Prostate gland (tissue), 2 donors: ENCODE results near the gene ALDH4A1. TPM values are rescaled to one million over a fixed set of nuclear protein-coding genes. Genes with fewer than 3 reads are reported as not detected.

Experiments used
- DNase-seq: peaks from one replicate; pipeline ENCODE4 v3.0.0-alpha.2; 2019; ENCODE audit warnings: low spot score
- H3K27ac ChIP-seq, 2 donors: fragments of 200-600 bp; sonication (generic); 2 replicates each; pipeline ENCODE4 v1.5.1; 2017 to 2019
- H3K27me3 ChIP-seq: fragments of 200-600 bp; sonication (generic); replicated peaks from 2 replicates; pipeline ENCODE4 v1.5.1; 2019; ENCODE audit not compliant: insufficient read depth
- H3K36me3 ChIP-seq, 2 donors: fragments of 200-600 bp; sonication (generic); 1 replicate in 1 of 2; 2 replicates in 1 of 2; pipeline versions ENCODE4 v1.5.1 to v1.8.1; 2017 to 2019
- H3K4me1 ChIP-seq: fragments of 200-600 bp; sonication (generic); replicated peaks from 2 replicates; pipeline ENCODE4 v1.5.1; 2019
- H3K4me3 ChIP-seq, 2 donors: fragments of 200-600 bp; sonication (generic); 2 replicates each; pipeline ENCODE4 v1.5.1; 2017 to 2019
- H3K9me3 ChIP-seq: fragments of 200-600 bp; sonication (generic); 2 replicates; pipeline ENCODE4 v1.5.1; 2017
- POLR2A ChIP-seq: fragments of 450-650 bp; IDR thresholded peaks from one replicate; pipeline ENCODE4 v1.6.1; 2016; ENCODE audit warnings: antibody characterized with exemption, mild to moderate bottlenecking
- POLR2AphosphoS5 ChIP-seq: sonication (generic); formaldehyde crosslinking; IDR thresholded peaks from one replicate; pipeline ENCODE4 v1.6.1; 2017; ENCODE audit warnings: antibody characterized with exemption
- WGBS: methylation state at CpG from one replicate; pipeline ENCODE4 v1.1.5; 2018; 5-methylcytosine and 5-hydroxymethylcytosine counted together
- intact Hi-C: fragments of 100-400 bp; cut with DNase I; formaldehyde crosslinking; loops from one replicate; pipeline ENCODE4 v1.14.2; 2022
- total RNA-seq, 2 donors: library from RNA; depleted of rRNA; stranded (reverse); fragments of >200 nt; gene quantifications; one replicate each; pipeline ENCODE4 v1.1.0, GENCODE V29; 2016
- TF ChIP-seq, protein P1 (sequence below), 4 experiments: fragments of 200-600 bp in 2 of 4; fragments of 450-650 bp in 2 of 4; sonication (generic) in 2 of 4; IDR thresholded peaks; 1 replicate in 3 of 4; 2 replicates in 1 of 4; pipeline ENCODE4 v1.5.1; 2016 to 2019; ENCODE audit warnings: antibody characterized with exemption in 4 of 4, mild to moderate bottlenecking in 2 of 4, moderate library complexity in 2 of 4

ALDH4A1 gene
- total RNA-seq, 2 donors from 2014 or later = 15.7 to 58.4 TPM

GRCh38 chr1:18946550-18947381, 44.4 kb upstream of the ALDH4A1 start:
- Histone ChIP-seq H3K4me3 (no peak overlapping the region), H3K27ac (peak overlapping the region; percentile 17 to 91), H3K9me3 (no peaks in the 10 kb centered on the region), H3K36me3 (no peaks in the 10 kb centered on the region), H3K27me3 (no peaks in the 10 kb centered on the region), H3K4me1 (peaks cover 52% of the 10 kb centered on the region)
- intact Hi-C loops = no loop called here
- DNase-seq = no peak
- 69% methylated on average over 15 of the region's 15 CpGs for WGBS
- TF ChIP-seq POLR2AphosphoS5 (no peak), POLR2A (no peak)
- TF ChIP-seq, protein P1, sequence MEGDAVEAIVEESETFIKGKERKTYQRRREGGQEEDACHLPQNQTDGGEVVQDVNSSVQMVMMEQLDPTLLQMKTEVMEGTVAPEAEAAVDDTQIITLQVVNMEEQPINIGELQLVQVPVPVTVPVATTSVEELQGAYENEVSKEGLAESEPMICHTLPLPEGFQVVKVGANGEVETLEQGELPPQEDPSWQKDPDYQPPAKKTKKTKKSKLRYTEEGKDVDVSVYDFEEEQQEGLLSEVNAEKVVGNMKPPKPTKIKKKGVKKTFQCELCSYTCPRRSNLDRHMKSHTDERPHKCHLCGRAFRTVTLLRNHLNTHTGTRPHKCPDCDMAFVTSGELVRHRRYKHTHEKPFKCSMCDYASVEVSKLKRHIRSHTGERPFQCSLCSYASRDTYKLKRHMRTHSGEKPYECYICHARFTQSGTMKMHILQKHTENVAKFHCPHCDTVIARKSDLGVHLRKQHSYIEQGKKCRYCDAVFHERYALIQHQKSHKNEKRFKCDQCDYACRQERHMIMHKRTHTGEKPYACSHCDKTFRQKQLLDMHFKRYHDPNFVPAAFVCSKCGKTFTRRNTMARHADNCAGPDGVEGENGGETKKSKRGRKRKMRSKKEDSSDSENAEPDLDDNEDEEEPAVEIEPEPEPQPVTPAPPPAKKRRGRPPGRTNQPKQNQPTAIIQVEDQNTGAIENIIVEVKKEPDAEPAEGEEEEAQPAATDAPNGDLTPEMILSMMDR (IDR thresholded peaks at IDR 0.05) = no peak

DNA sequence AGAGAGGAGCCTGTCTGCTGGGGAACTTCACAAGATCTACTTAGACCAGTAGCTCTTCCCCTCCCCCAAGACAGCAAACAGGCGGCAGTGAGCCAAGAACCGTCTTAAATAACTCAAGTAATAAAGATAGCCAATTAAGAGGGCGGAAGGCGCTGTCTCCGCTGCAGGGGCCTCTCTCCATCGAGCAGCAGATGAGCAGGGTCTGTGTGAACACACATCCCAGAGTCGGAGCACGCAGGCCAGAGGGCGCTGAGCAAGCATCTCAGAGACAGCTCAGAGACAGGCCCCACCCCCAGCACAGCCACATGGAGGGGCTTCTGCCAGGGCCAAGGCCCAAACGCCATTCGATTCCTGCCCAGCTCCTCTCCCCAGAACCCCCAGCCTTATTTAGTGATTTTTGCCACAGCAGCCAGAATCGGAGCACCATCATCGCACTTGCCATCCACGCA, 43.1 kb upstream of the ALDH4A1 start:
- Histone ChIP-seq H3K27ac (peak overlapping the region; percentile 44 to 74), H3K9me3 (no peaks in the 10 kb centered on the region), H3K27me3 (no peaks in the 10 kb centered on the region), H3K36me3 (no peaks in the 10 kb centered on the region), H3K4me3 (no peak overlapping the region), H3K4me1 (peaks cover 59% of the 10 kb centered on the region)
- TF ChIP-seq, protein P1 (IDR thresholded peaks at IDR 0.05) = no peak
- TF ChIP-seq POLR2A = no peak
- TF ChIP-seq POLR2AphosphoS5 = peak; percentile 31
- intact Hi-C loops = no loop called here
- WGBS = 22% methylated on average over 13 of the region's 14 CpGs
- DNase-seq = peak; percentile 63

DNA sequence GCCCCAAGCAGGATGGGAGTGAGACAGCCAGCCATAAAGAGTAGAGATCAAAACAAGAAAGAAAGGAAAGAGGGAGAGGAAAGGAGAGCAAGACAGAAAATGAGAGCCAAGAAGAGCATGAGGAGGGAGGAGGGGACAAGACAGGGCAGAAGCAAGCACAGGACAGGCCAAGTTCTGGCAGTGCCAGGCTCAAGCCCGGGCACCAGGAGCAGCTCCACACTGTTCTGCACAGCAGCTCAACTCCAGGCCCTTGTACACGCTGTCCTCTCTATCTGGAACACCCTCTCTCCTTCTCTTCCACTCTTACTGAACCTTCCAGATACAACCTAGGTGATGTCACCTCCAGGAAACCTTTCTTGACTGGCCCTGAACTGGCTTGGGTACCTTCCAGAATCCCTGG, 42.5 kb upstream of the ALDH4A1 start:
- Histone ChIP-seq H3K36me3 (no peaks in the 10 kb centered on the region), H3K27ac (peak overlapping the region; percentile 44 to 74), H3K9me3 (no peaks in the 10 kb centered on the region), H3K4me3 (no peak overlapping the region), H3K27me3 (no peaks in the 10 kb centered on the region), H3K4me1 (peaks cover 58% of the 10 kb centered on the region)
- TF ChIP-seq POLR2A = peak; percentile 13
- TF ChIP-seq, protein P1 (IDR thresholded peaks at IDR 0.05) = no peak
- TF ChIP-seq POLR2AphosphoS5 = peak; percentile 14
- DNase-seq = no peak
- intact Hi-C loops = no loop called here
- WGBS = 14% methylated on average over 2 of the region's 2 CpGs

DNA sequence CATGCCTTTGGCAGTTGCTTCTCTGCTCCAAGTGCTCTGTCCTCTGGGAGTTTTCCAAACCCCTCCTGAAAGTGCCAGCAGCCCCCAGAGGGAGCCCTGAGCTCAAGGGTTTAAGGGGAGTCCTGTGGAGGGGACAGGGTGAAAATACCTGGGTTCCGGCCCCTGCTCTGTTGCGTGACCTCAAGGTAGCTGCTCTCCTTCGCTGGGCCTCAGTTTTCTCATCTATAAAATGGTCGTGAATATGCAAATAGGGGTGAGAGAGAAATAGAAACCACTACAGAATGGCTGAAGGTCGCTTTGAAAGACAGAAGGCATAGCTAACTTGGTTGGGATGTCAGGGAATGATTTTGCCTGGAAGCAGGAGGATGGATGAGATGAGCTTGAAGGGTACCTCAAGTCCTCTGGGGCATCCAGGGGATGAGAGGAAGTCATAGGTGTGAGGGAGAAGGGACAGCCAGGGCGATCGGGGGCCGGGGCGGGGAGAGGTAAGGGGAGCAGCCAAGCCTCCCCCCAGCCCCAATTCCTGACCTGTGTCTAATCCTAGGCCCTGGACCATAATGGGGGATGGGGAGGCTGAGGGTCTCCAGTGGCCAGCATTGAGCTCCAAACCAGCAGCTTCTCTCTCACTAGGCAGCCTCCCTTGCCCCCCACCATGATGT, 41.7 kb upstream of the ALDH4A1 start:
- 91% methylated on average over 9 of the region's 9 CpGs for WGBS
- peaks cover 53% of the 10 kb centered on the region for H3K4me1 ChIP-seq
- intact Hi-C loops = no loop called here

More for the DNA sequence above, 41.7 kb upstream of the ALDH4A1 start:
- no peaks in the 10 kb centered on the region for H3K27me3 ChIP-seq
- TF ChIP-seq, protein P1 (IDR thresholded peaks at IDR 0.05) = no peak
- no peak for TF ChIP-seq POLR2A
- TF ChIP-seq POLR2AphosphoS5 = no peak
- H3K4me3 ChIP-seq = no peak overlapping the region
- no peak for DNase-seq
- peak overlapping the region; percentile 44 to 74 for H3K27ac ChIP-seq
- no peaks in the 10 kb centered on the region for H3K36me3 ChIP-seq
- H3K9me3 ChIP-seq = no peaks in the 10 kb centered on the region
